HG03103 (cell line): ENCODE data around the gene CDC25B.
"Not testable (repeated sequence)": the region's sequence is repeated elsewhere in the genome, so short reads cannot be mapped to it uniquely, and the experiment has no call there.

Experiments used
- ATAC-seq: cut with Tn5 transposase; IDR thresholded peaks from one replicate; pipeline ENCODE4 v1.9.1; 2021; ENCODE audit warnings: low read depth; ENCODE audit not compliant: unreplicated experiment

Gene CDC25B

DNA sequence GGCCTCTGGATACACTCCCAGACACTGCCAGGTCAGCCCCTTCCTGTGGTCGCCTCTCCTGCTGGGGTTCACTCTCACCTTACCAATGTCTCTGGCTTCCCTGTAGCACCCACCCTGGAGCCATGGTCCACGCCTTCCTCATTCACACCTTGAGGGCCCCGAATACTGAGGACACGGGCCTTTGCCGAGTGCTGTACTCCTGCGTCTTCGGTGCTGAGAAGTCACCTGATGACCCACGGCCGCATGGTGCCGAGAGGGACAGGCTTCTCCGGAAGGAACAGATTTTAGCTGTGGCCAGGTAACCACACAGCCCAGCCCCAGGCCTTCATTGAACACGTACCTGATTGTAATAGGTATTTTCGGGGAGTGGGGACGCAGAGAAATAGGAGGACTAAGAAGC lies 25.9 kb downstream of the CDC25B start:
- no peak for ATAC-seq

DNA sequence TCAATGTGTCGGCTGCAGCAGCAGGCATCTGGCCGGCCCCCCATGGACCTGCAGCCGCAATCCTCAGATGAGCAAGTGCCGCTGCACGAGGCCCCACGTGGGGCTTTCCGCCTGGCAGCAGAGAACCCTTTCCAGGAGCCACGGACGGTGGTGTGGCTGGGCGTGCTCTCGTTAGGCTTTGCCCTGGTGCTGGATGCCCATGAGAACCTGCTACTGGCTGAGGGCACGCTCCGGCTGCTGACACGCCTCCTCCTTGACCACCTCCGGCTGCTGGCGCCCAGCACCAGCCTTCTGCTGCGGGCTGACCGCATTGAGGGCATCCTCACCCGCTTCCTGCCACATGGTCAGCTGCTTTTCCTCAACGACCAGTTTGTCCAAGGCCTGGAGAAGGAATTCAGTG lies 27.8 kb downstream of the CDC25B start:
- no peak for ATAC-seq

DNA sequence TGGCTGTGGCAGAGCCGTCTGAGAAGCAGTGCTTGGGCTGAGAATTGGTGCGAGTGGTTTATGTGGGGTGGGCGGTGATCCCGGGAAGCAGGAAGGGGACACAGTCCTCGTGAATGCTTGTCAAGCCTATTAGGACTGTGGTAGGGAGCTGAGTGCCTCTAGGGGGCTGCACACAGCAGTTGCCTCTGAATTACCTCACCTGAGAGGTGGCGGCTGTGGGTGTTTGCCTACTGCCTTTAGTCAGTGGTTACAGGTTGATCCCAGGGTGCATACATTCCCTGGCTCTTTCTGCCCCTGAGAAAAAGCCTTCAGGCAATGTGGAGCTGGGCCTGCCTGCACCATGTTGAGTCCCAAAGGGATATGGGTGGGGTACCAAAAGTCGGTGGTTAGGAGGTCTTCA lies 29.4 kb downstream of the CDC25B start:
- ATAC-seq: no peak

DNA sequence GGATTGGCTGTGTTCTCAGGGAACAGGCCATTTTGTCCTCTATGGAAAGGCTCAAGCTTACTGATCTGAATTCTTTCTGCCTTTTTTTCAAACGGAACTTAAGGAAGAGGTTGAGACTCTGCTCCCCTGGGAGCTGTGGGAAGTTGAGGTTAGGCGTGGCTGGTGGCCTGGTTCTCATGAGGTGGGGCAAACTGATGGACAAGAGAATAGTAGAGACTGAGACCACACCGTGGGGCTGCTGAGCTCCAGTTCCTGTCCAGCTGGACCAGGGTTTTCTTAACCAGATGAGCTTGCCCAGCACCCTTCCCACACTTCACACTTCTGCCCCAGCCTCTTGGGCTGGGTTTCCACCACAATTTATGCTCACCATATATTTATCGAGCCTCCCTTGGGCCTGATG lies 30.3 kb downstream of the CDC25B start:
- ATAC-seq: no peak

DNA sequence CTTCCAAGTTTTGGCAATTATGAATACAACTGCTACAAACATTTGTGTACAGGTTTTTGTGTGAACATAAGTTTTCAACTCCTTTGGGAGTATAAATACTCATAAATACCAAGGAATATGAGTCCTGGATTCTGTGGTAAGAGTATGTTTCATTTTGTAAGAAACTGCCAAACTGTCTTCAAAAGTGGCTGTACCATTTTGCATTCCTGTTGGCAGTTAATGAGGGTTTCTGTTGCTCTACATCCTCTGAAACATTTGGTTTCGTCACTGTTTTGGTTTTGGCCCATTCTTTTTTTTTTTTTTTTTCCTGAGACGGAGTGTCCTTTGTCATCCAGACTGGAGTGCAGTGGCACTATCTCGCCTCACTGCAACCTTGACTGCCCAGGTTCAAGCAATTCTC lies 32.7 kb downstream of the CDC25B start:
- ATAC-seq: no peak

DNA sequence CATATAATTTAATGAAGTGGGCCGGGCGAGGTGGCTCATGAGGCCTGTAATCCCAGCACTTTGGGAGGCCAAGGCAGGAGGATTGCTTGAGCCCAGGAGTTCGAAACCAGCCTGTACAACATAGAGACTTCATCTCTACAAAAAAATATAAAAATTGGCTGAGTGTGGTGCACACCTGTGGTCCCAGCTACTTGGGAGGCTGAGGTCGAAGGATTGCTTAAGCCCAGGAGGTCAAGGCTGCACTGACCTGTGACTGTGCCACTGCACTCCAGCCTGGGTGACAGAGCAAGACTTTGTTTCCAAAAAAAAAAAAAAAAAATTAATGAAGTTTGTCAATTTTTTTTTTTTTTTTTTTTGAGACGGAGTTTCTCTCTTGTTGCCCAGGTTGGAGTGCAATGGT lies 33.8 kb downstream of the CDC25B start:
- not testable (repeated sequence) for ATAC-seq

DNA sequence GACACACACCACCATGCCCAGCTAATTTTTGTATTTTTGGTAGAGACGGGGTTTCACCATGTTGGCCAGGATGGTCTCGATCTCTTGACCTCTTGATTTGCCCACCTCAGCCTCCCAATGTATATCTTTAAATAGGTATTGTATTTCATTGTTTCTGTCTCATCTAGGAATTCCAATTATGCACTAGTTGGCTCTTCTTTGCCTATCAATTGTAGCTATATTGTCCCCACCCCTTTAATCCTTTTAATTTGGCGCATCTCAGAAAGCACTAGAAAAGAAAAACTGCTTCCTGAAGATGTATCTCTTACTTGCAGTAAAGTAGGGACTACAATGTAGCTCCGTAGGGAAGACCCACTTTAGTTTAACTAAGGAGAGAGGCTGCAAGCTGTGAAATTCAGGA lies 40.0 kb downstream of the CDC25B start:
- no peak for ATAC-seq

DNA sequence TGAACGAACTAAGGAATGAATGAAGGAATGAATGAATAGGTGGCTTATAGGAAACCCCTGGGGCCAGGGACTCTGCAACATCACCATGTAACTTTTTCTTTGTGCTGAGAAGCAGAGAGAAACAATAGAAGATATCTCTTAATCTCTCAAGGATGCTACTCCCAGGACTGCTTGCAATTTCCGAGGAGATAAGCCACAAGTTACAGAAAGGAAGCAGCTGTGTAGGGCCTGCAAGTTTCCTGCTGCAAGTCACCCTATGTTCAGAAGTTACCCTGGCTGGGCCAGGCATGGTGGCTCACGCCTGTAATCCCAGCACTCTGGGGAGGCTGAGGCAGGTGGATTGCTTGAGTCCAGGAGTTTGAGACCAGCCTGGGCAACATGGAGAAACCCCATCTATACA lies 43.2 kb downstream of the CDC25B start:
- ATAC-seq: no peak

DNA sequence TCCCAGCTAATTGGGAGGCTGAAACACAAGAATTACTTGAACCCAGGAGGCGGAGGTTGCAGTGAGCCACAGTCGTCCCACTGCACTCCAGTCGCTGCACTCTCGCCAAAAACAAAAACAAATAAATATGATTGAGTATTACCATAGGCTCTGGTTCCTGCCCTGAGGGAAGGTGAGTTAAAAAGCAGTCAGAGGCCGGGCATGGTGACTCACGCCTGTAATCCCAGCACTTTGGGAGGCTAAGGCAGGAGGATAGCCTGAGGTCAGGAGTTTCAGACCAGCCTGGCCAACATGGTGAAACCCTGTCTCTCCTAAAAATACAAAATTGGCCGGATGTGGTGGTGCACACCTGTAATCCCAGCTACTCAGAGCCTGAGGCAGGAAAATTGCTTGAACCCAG lies 44.1 kb downstream of the CDC25B start:
- not testable (repeated sequence) for ATAC-seq

DNA sequence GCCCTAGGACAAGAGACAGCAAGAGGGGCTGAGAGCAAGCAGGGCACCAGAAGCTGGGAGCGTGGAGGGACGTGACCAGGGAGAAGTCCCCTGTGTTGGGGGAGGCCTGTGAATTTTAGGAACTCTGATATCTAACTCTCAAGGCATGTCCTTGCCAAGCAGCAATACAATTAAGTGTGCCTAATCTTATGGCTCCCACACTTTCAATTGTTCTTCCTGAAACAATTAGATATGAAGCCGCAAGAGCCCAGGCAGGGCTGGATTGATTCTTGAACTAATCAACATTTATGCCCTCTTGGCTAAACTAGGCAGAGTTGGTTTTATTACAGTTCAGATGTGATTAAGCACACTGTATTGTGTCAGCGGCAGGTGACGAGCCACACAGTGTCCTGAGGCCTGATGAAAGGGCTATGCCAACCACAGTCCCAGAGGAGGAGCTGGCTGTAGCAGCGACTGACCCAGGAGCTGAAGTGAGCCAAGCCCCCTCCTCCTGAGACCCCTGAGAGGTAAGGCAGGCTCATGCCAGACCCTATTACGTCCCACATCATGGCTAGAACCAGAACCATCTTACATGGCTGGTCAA lies 46.3 kb downstream of the CDC25B start:
- no peak for ATAC-seq

DNA sequence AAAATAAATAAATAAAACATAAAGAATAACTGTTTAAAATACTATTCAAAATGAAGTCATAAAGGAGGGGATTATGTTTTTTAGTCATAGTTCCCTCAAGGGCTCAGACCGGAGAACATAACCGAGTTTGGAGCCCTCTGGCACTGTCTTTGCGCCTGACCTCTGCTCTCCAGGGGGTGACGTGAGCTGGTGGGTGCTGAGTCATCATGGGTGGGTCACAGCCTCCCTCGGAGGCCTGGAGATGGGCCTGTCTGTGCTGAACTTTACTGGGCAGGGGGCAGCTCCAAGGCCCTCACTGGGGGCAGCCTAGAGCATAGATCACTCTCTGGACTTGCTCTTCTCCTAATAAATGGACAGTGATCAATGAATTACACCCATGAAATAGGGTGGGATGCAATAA lies 47.4 kb downstream of the CDC25B start:
- no peak for ATAC-seq

DNA sequence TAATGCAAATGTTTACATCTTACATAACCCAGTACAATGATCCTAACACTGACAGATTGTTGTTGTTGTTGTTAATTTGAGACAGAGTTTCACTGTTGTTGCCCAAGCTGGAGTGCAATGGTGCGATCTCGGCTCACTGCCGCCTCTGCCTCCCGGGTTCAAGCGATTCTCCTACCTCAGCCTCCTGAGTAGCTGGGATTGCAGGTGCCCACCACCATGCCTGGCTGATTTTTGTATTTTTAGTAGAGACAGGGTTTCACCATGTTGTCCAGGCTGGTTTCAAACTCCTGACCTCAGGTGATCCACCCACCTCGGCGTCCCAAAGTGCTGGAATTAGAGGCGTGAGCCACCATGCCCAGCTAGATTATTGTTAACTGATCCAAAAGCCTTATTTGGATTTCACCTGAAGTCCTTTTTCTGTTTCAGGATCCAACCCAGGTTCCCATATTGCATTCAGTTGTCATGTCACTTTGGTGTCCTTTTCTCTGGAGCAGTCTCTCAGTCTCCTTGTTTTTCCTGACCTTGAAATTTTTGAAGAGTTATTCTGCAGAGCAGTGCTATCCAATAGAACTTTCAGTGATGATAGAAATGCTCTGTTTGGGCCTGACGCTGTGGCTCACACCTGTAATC lies 48.0 kb downstream of the CDC25B start:
- ATAC-seq: not testable (repeated sequence)

DNA sequence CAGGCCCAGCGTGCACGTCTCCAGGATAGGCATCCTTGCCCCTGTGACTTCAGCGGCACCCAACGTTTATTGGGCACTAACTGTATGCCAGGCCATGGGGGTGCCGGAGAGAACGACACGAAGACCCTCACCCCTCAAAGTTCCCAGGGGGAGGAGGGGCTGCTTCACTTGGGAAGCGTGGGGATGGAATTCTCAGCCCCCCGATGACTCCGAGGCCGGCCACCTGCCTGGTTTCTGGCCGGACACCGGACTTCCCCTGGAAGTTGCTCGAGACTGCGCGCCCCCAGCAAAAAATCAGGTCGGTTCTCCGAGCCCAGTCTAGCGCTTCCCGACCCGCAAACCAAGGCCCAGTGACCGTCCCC lies 50.2 kb downstream of the CDC25B start:
- peak; percentile 6 for ATAC-seq

DNA sequence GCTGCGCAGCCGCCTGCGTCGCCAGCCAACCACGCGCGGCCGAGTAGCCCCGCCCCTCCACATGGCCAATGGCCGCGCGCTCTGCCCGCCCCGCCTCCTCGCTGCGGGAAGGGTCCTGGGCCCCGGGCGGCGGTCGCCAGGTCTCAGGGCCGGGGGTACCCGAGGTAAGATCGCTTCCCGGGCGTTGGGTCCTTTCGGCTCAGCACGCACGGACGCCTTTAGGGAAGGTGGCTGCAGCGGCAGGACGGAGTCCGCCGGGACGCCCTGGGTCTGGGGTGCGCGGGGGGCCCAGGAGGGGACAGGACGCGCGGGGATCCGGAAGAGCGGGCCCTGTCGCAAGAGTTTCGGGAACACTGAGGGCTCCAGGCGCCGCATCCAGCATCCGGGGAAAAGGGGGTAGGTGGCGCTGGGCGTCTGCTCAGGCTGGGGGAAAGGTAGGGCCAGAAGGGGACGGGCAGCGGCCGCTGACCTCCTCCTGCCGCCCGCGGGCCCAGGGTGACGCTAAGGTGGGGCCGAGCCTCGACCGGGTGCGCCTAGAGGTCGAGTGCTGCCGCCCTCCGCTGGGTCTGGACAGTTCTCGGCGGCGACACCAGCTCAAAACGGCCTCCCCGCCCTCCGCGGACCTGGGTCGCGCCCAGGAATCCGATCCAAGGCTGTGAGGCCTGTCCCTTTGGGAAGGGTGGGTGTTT lies 50.8 kb downstream of the CDC25B start, which contains the start of gene MAVS:
TSS of gene MAVS (plus strand) at position 95 of the 689 bp plus-strand sequence. CDS start 7,791 bp downstream, outside the sequence.
- ATAC-seq: peak; percentile 80

DNA sequence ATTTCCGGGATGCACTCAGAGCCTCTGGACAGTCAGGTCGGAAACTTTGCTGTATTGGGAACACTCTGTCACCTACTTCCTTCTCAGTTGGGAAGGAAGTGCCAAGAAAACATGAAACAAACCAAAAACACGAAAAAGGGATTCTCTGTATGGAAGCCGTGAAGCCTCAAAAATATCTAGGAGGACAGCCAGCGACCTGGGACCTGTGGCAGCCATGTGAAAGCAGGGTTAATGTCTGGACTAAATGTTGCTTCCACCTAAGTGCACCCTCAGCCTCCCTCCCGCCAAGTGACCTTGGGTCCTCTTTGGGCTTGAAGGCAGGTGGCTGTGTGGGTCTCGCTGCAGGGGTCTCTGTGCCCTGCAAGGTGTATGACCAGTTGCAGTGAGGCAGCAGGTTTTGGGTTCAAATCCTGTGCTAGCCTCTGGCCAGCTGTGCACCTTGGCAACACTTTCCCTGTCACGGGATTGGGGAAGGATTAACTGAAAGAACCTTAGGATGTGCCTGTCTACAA lies 51.4 kb downstream of the CDC25B start:
- no peak for ATAC-seq

DNA sequence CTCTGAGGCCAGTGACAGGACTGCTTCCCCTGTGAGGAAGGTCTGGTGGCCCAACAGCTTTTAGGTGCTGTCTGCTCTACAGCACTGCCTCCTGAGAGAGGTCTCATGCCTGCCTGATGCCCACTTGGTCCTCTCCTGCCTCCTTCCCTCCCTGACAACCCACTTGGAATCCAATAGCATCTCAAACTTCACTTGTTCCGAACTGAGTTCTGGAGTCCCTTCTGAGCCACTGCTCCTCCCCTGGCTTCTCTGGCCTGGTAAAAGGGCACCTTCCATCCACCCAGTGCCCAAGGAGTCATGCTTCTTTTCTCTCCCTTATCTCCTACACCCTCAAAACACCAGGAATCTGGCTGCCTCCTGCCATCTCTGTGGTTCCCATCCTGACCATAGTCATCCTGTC lies 52.5 kb downstream of the CDC25B start:
- no peak for ATAC-seq

DNA sequence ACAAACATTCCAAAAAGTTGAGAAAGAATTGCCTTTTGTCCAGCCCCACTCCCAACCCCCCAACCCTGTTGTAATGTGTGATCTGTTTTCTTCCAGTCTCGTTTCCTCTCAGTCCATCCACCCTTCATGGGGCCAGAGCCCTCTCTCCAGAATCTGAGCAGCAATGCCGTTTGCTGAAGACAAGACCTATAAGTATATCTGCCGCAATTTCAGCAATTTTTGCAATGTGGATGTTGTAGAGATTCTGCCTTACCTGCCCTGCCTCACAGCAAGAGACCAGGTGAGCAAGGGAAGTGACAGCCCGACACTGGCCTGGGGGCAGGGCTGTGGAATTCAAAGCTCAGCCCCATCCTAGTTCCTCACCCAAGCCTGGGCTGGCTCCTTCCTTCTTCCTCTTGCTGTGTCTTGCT lies 58.4 kb downstream of the CDC25B start:
- no peak for ATAC-seq
